GM23338 (cell line): ENCODE measurements around the gene ZGPAT.

ENCODE experiments used
- EZH2 ChIP-seq: fragments of 200-600 bp; sonication (generic); IDR thresholded peaks from one replicate; pipeline ENCODE4 v1.8.0; 2017; ENCODE audit warnings: antibody characterized with exemption, mild to moderate bottlenecking, low read depth; ENCODE audit not compliant: unreplicated experiment
- TF ChIP-seq, protein P1 (sequence below), 2 experiments: fragments of 200-600 bp in 1 of 2; sonication (generic) in 1 of 2; conservative IDR thresholded peaks; 2 replicates each; pipeline versions ENCODE4 v1.5.1 to v1.6.1; 2016 to 2017; ENCODE audit warnings: antibody characterized with exemption in 2 of 2, low read depth in 2 of 2, mild to moderate bottlenecking in 2 of 2, moderate library complexity in 1 of 2

DNA sequence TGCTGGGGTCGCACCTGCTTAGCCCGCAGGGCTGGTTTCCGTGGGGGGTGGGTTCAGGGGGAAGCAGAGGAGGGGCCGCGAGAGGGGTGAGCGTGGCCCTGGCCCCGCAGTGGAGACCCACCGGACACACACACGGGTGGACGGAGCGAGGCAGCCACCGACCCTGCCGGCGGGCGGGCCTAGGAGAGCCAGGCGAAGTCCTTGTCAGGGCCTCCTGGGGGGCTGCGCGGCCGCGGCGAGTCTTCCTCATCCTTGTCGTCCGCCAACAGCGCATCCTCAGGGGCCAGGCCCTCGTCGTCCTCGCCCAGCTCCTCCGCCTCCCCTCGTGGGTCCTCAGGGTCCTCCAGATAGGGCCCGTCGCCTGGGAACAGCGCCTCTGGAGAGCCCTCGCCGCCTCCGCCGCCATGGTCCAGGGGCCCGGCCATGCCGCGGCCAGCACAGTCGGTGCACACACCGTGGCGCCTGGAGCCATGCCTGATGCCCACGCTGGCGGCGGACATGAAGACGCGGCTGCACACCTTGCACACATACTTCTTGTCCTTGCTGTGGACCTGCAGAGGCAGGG is 39.0 kb downstream of the ZGPAT start:
- TF ChIP-seq, protein P1, sequence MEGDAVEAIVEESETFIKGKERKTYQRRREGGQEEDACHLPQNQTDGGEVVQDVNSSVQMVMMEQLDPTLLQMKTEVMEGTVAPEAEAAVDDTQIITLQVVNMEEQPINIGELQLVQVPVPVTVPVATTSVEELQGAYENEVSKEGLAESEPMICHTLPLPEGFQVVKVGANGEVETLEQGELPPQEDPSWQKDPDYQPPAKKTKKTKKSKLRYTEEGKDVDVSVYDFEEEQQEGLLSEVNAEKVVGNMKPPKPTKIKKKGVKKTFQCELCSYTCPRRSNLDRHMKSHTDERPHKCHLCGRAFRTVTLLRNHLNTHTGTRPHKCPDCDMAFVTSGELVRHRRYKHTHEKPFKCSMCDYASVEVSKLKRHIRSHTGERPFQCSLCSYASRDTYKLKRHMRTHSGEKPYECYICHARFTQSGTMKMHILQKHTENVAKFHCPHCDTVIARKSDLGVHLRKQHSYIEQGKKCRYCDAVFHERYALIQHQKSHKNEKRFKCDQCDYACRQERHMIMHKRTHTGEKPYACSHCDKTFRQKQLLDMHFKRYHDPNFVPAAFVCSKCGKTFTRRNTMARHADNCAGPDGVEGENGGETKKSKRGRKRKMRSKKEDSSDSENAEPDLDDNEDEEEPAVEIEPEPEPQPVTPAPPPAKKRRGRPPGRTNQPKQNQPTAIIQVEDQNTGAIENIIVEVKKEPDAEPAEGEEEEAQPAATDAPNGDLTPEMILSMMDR (conservative IDR thresholded peaks at IDR 0.05; ENCODE audit: low read depth in 2 of 2), result no peak
- no peak for TF ChIP-seq EZH2
